Measurements from ENCODE around the gene GLRA3. TPM values are rescaled to one million over a fixed set of nuclear protein-coding genes. Genes with fewer than 3 reads are reported as not detected.

The GLRA3 gene
- total RNA-seq, 1 donor from 2014 or later = 0.22 TPM

DNA sequence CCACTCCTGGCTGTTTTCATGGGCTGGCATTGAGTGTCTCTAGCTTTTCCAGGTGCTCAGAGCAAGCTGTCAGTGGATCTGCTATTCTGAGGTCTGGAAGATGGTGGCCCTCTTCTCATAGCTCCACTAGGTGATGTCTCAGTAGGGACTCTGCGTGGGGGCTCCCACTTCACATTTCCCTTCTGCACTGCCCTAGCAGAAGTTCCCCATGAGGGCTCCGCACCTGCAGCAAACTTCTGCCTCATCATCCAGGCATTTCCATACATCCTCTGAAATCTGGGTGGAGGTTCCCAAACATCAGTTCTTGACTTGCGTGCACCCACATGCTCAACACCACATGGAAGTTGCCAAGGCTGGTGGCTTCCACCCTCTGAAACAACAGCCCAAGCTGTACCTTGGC, 13.8 kb downstream of the GLRA3 start:
- no peak for DNase-seq
- Mint-ChIP-seq H3K4me1 (peaks cover 3% of the 10 kb centered on the region), H3K36me3 (ENCODE audit: low read depth) (no peaks in the 10 kb centered on the region), H3K27me3 (no peaks in the 10 kb centered on the region), H3K9me3 (no peaks in the 10 kb centered on the region), H3K4me3 (no peak overlapping the region), H3K27ac (no peak overlapping the region)
- no peak for ATAC-seq (ENCODE audit: low read depth)
- POLR2A ChIA-PET = no interaction called here
- TF ChIP-seq, protein P1, sequence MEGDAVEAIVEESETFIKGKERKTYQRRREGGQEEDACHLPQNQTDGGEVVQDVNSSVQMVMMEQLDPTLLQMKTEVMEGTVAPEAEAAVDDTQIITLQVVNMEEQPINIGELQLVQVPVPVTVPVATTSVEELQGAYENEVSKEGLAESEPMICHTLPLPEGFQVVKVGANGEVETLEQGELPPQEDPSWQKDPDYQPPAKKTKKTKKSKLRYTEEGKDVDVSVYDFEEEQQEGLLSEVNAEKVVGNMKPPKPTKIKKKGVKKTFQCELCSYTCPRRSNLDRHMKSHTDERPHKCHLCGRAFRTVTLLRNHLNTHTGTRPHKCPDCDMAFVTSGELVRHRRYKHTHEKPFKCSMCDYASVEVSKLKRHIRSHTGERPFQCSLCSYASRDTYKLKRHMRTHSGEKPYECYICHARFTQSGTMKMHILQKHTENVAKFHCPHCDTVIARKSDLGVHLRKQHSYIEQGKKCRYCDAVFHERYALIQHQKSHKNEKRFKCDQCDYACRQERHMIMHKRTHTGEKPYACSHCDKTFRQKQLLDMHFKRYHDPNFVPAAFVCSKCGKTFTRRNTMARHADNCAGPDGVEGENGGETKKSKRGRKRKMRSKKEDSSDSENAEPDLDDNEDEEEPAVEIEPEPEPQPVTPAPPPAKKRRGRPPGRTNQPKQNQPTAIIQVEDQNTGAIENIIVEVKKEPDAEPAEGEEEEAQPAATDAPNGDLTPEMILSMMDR (IDR thresholded peaks at IDR 0.05) = no peak
- CTCF ChIA-PET = no interaction called here
- intact Hi-C loops (cut with micrococcal nuclease) = no loop called here

DNA sequence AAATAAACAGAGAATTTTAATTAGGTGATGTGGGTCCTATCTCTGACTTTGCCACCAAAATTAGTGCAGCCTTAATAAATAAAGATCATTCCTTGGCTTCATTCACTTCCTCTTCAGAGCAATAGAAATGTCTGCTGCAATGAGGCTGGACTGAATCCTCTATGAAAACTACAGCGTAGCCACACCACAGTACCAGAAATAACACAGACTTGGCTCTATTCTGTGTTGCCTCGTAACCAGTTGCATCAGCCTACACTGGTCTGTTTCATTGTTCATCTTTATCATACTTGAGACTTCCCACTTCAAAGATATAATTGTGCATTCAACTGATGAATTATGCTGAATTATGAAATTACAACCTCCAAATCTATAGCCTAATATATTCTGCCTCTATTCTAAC, 15.8 kb downstream of the GLRA3 start:
- DNase-seq (no peak), ATAC-seq (ENCODE audit: low read depth) (no peak)
- ChIA-PET POLR2A (no interaction called here), CTCF (no interaction called here)
- TF ChIP-seq, protein P1 (IDR thresholded peaks at IDR 0.05) = no peak
- peaks cover 3% of the 10 kb centered on the region for H3K4me1 Mint-ChIP-seq
- H3K27ac Mint-ChIP-seq = no peak overlapping the region
- no peaks in the 10 kb centered on the region for H3K27me3 Mint-ChIP-seq
- intact Hi-C loops (cut with micrococcal nuclease) = no loop called here
- no peaks in the 10 kb centered on the region for H3K9me3 Mint-ChIP-seq
- H3K36me3 Mint-ChIP-seq (ENCODE audit: low read depth) = no peaks in the 10 kb centered on the region
- H3K4me3 Mint-ChIP-seq = no peak overlapping the region

DNA sequence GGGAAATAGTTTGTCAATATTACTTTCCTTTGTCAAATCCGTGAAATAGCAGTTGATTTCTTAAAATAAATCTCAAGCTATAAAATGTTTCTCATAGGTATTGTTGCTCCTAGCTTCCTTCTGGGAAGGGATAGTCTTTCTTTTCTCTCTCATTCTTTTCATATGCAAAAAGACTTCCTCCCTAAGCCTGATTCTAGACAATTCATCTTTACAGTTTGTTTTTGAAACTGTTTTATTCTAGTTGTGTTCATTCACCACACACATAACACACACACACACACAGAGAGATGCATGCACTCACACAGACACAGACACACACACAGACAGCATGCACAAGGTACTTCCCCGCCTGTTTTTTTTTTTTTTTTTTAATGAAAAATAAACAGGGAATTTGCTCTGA, 18.2 kb downstream of the GLRA3 start:
- ATAC-seq (ENCODE audit: low read depth) (no peak), DNase-seq (no peak)
- H3K9me3 Mint-ChIP-seq = no peaks in the 10 kb centered on the region
- peaks cover 3% of the 10 kb centered on the region for H3K4me1 Mint-ChIP-seq
- CTCF ChIA-PET = no interaction called here
- intact Hi-C loops (cut with micrococcal nuclease) = no loop called here
- H3K4me3 Mint-ChIP-seq = no peak overlapping the region
- no peaks in the 10 kb centered on the region for H3K36me3 Mint-ChIP-seq (ENCODE audit: low read depth)
- H3K27ac Mint-ChIP-seq = no peak overlapping the region
- no peaks in the 10 kb centered on the region for H3K27me3 Mint-ChIP-seq
- TF ChIP-seq, protein P1 (IDR thresholded peaks at IDR 0.05) = no peak
- POLR2A ChIA-PET = no interaction called here

DNA sequence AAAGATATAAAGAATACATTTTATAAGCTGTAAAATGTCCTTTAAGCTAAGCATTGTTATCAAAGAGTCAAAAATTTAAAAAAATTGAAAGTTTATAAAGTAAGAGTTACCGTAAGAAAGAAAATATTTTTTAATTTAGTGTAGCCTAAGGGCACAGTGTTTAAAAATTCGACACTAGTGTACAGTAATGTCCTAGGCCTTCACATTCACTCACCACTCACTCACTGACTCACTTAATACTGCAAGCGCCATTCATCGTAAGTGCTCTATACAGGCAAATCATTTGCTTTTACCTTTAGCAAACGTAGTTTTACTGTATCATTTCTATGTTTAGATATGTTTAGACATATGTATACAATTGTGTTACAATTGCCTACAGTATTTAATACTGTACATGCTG, 20.2 kb downstream of the GLRA3 start:
- no peaks in the 10 kb centered on the region for H3K9me3 Mint-ChIP-seq
- ATAC-seq (ENCODE audit: low read depth) (no peak), DNase-seq (no peak)
- intact Hi-C loops (cut with micrococcal nuclease) = no loop called here
- peaks cover 3% of the 10 kb centered on the region for H3K4me1 Mint-ChIP-seq
- H3K27ac Mint-ChIP-seq = no peak overlapping the region
- H3K36me3 Mint-ChIP-seq (ENCODE audit: low read depth) = no peaks in the 10 kb centered on the region
- POLR2A ChIA-PET = no interaction called here
- CTCF ChIA-PET = no interaction called here
- TF ChIP-seq, protein P1 (IDR thresholded peaks at IDR 0.05) = no peak
- H3K4me3 Mint-ChIP-seq = no peak overlapping the region
- H3K27me3 Mint-ChIP-seq = no peaks in the 10 kb centered on the region

DNA sequence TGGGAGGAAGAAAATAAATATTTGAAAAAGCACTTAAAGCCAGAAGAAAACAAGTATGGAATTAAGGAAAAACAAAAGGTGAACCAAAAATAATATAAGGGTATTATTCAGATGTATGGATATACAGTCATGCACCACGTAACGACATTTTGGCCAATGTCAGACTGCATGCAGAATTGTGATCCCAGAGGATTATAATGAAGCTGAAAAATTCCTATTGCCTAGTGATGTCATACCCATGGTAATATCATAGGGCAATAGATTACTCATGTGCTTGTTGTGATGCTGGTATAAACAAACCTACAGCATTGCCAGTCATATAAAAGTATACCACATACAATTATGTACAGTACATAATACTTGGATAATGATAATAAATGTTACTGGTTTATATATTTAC, 20.9 kb downstream of the GLRA3 start:
- POLR2A ChIA-PET = no interaction called here
- no peak for ATAC-seq (ENCODE audit: low read depth)

More for the DNA sequence above, 20.9 kb downstream of the GLRA3 start:
- TF ChIP-seq, protein P1 (IDR thresholded peaks at IDR 0.05) = no peak
- Mint-ChIP-seq H3K4me3 (no peak overlapping the region), H3K9me3 (no peaks in the 10 kb centered on the region), H3K27ac (no peak overlapping the region), H3K36me3 (ENCODE audit: low read depth) (no peaks in the 10 kb centered on the region), H3K27me3 (no peaks in the 10 kb centered on the region), H3K4me1 (peaks cover 3% of the 10 kb centered on the region)
- intact Hi-C loops (cut with micrococcal nuclease) = no loop called here
- DNase-seq = no peak
- CTCF ChIA-PET = no interaction called here
